Activated T-helper 17 cell treated with anti-CD3 and anti-CD28 coated beads, Interleukin-2, amount 50 U/mL, for 72 hours (primary cell): ENCODE results near the gene ACAP3. TPM values are rescaled to one million over a fixed set of nuclear protein-coding genes. Genes with fewer than 3 reads are reported as not detected.

ENCODE experiments used
- ATAC-seq: fragments of 150-1000 bp; cut with Tn5 transposase; replicated peaks from 2 replicates; pipeline ENCODE4 v1.10.0; 2021; ENCODE audit warnings: mild to moderate bottlenecking, moderate library complexity
- H3K27ac Mint-ChIP-seq: one replicate; pipeline ENCODE4 v1.8.0; 2022; ENCODE audit warnings: mixed read lengths
- H3K27me3 Mint-ChIP-seq: one replicate; pipeline ENCODE4 v1.8.0; 2022; ENCODE audit warnings: mixed read lengths
- H3K36me3 Mint-ChIP-seq: one replicate; pipeline ENCODE4 v1.8.0; 2022; ENCODE audit warnings: low read depth, mild to moderate bottlenecking, mixed read lengths
- H3K4me1 Mint-ChIP-seq: one replicate; pipeline ENCODE4 v1.8.0; 2022; ENCODE audit warnings: mixed read lengths
- H3K4me3 Mint-ChIP-seq: one replicate; pipeline ENCODE4 v1.8.0; 2022; ENCODE audit warnings: mild to moderate bottlenecking, mixed read lengths
- H3K9me3 Mint-ChIP-seq: one replicate; pipeline ENCODE4 v1.8.0; 2022; ENCODE audit warnings: mixed read lengths
- total RNA-seq, 2 donors: library from RNA; stranded (reverse); gene quantifications; one replicate each; pipeline ENCODE4 v1.2.3, GENCODE V29; 2022

Gene ACAP3
- total RNA-seq, 2 donors from 2014 or later = 41.4 to 43.3 TPM

GRCh38 chr1:1337793-1338147, 30.0 kb upstream of the ACAP3 start:
- Mint-ChIP-seq H3K27me3 (no peaks in the 10 kb centered on the region), H3K36me3 (peaks cover 10% of the 10 kb centered on the region)

GRCh38 chr1:1336931-1337792, 29.4 kb upstream of the ACAP3 start:
- H3K4me1 Mint-ChIP-seq = no peaks in the 10 kb centered on the region
- peaks cover 10% of the 10 kb centered on the region for H3K36me3 Mint-ChIP-seq
- H3K9me3 Mint-ChIP-seq = no peaks in the 10 kb centered on the region
- H3K27ac Mint-ChIP-seq = no peak overlapping the region
- H3K27me3 Mint-ChIP-seq = no peaks in the 10 kb centered on the region
- ATAC-seq = no peak
- H3K4me3 Mint-ChIP-seq = no peak overlapping the region

More at GRCh38 chr1:1337793-1338147, 30.0 kb upstream of the ACAP3 start:
- peak; percentile 73 for ATAC-seq
- Mint-ChIP-seq H3K4me1 (no peaks in the 10 kb centered on the region), H3K27ac (no peak overlapping the region), H3K4me3 (no peak overlapping the region), H3K9me3 (no peaks in the 10 kb centered on the region)

GRCh38 chr1:1336446-1336845, 28.7 kb upstream of the ACAP3 start:
- Mint-ChIP-seq H3K27ac (no peak overlapping the region), H3K36me3 (peaks cover 10% of the 10 kb centered on the region), H3K27me3 (no peaks in the 10 kb centered on the region), H3K4me3 (no peak overlapping the region), H3K4me1 (no peaks in the 10 kb centered on the region), H3K9me3 (no peaks in the 10 kb centered on the region)
- no peak for ATAC-seq

GRCh38 chr1:1335792-1336248, 28.1 kb upstream of the ACAP3 start:
- H3K9me3 Mint-ChIP-seq = no peaks in the 10 kb centered on the region
- H3K27me3 Mint-ChIP-seq = no peaks in the 10 kb centered on the region
- peaks cover 6% of the 10 kb centered on the region for H3K36me3 Mint-ChIP-seq
- ATAC-seq = no peak
- no peak overlapping the region for H3K4me3 Mint-ChIP-seq
- no peak overlapping the region for H3K27ac Mint-ChIP-seq
- no peaks in the 10 kb centered on the region for H3K4me1 Mint-ChIP-seq

GRCh38 chr1:1335283-1335682, 27.6 kb upstream of the ACAP3 start:
- Mint-ChIP-seq H3K27ac (no peak overlapping the region), H3K36me3 (peaks cover under 1% of the 10 kb centered on the region), H3K27me3 (no peaks in the 10 kb centered on the region), H3K4me3 (no peak overlapping the region), H3K9me3 (no peaks in the 10 kb centered on the region), H3K4me1 (no peaks in the 10 kb centered on the region)
- ATAC-seq = no peak

GRCh38 chr1:1334835-1335234, 27.1 kb upstream of the ACAP3 start:
- H3K27ac Mint-ChIP-seq = no peak overlapping the region
- no peaks in the 10 kb centered on the region for H3K27me3 Mint-ChIP-seq
- H3K4me1 Mint-ChIP-seq = no peaks in the 10 kb centered on the region
- H3K4me3 Mint-ChIP-seq = no peak overlapping the region
- no peak for ATAC-seq
- H3K9me3 Mint-ChIP-seq = no peaks in the 10 kb centered on the region
- H3K36me3 Mint-ChIP-seq = no peaks in the 10 kb centered on the region

- H3K4me3 Mint-ChIP-seq = no peak overlapping the region
- no peaks in the 10 kb centered on the region for H3K4me1 Mint-ChIP-seq
- no peak for ATAC-seq
- no peaks in the 10 kb centered on the region for H3K36me3 Mint-ChIP-seq
- no peaks in the 10 kb centered on the region for H3K9me3 Mint-ChIP-seq
- H3K27me3 Mint-ChIP-seq = no peaks in the 10 kb centered on the region
- no peak overlapping the region for H3K27ac Mint-ChIP-seq
Measured at GRCh38 chr1:1333551-1334241, 26.0 kb upstream of the ACAP3 start.

GRCh38 chr1:1332774-1333480, 25.2 kb upstream of the ACAP3 start:
- no peaks in the 10 kb centered on the region for H3K27me3 Mint-ChIP-seq
- H3K9me3 Mint-ChIP-seq = no peaks in the 10 kb centered on the region
- no peak overlapping the region for H3K4me3 Mint-ChIP-seq
- H3K4me1 Mint-ChIP-seq = no peaks in the 10 kb centered on the region
- H3K36me3 Mint-ChIP-seq = no peaks in the 10 kb centered on the region
- ATAC-seq = no peak
- H3K27ac Mint-ChIP-seq = no peak overlapping the region

- H3K4me3 Mint-ChIP-seq = no peak overlapping the region
- no peak for ATAC-seq
- no peaks in the 10 kb centered on the region for H3K4me1 Mint-ChIP-seq
- H3K27me3 Mint-ChIP-seq = no peaks in the 10 kb centered on the region
- H3K36me3 Mint-ChIP-seq = no peaks in the 10 kb centered on the region
- no peak overlapping the region for H3K27ac Mint-ChIP-seq
- H3K9me3 Mint-ChIP-seq = no peaks in the 10 kb centered on the region
Measured at GRCh38 chr1:1332031-1332755, 24.5 kb upstream of the ACAP3 start.

GRCh38 chr1:1331068-1331965, 23.6 kb upstream of the ACAP3 start, which contains the start of gene TAS1R3:
TAS1R3 (plus strand) TSS chr1:1331280; CDS start chr1:1331346, 66 bp downstream.
- Mint-ChIP-seq H3K36me3 (no peaks in the 10 kb centered on the region), H3K9me3 (no peaks in the 10 kb centered on the region), H3K27ac (no peak within 1 kb of the TSS), H3K4me1 (no peaks in the 10 kb centered on the region), H3K27me3 (no peaks in the 10 kb centered on the region), H3K4me3 (no peak within 1 kb of the TSS)
- no peak for ATAC-seq

- no peak overlapping the region for H3K4me3 Mint-ChIP-seq
- no peak overlapping the region for H3K27ac Mint-ChIP-seq
- no peaks in the 10 kb centered on the region for H3K27me3 Mint-ChIP-seq
- no peak for ATAC-seq
- H3K9me3 Mint-ChIP-seq = no peaks in the 10 kb centered on the region
- H3K4me1 Mint-ChIP-seq = no peaks in the 10 kb centered on the region
- H3K36me3 Mint-ChIP-seq = no peaks in the 10 kb centered on the region
Measured at GRCh38 chr1:1330366-1331067, 22.8 kb upstream of the ACAP3 start.

GRCh38 chr1:1329304-1330210, 21.8 kb upstream of the ACAP3 start:
- ATAC-seq = no peak
- H3K9me3 Mint-ChIP-seq = no peaks in the 10 kb centered on the region
- no peaks in the 10 kb centered on the region for H3K27me3 Mint-ChIP-seq
- no peak overlapping the region for H3K4me3 Mint-ChIP-seq
- H3K36me3 Mint-ChIP-seq = no peaks in the 10 kb centered on the region
- H3K4me1 Mint-ChIP-seq = no peaks in the 10 kb centered on the region
- no peak overlapping the region for H3K27ac Mint-ChIP-seq
